ENCODE measurements around the gene BANF2.

BANF2 gene

DNA sequence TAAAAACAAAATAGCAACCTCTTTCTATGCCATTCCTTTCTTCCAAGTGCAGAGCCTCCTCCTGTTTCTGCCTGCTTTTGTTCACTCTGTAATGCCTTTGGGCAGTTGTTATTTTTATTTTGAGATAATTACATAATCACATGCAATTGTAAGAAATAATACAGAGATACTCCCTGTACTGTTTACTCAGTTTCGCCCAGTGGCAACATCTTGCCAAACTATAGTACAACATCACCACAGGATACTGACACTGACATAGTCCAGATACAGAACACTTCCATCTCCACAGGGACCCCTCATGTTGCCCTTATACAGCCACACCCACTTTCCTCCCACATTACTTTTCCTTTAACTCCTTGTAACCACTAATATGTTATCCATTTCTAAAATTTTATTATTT is 59.7 kb downstream of the BANF2 start:
- no peak for DNase-seq (ENCODE audit: low read depth)
- H3K4me3 ChIP-seq (ENCODE audit: low read depth, low read length), result no peak overlapping the region
- TF ChIP-seq POLR2A (IDR thresholded peaks at IDR 0.05; ENCODE audit: extremely low read depth, insufficient read length) (no peak), MYC (IDR thresholded peaks at IDR 0.05; ENCODE audit: low read depth, low read length) (no peak), CTCF (IDR thresholded peaks at IDR 0.05; ENCODE audit: low read depth, low read length) (no peak)
- TF ChIP-seq, protein P1, sequence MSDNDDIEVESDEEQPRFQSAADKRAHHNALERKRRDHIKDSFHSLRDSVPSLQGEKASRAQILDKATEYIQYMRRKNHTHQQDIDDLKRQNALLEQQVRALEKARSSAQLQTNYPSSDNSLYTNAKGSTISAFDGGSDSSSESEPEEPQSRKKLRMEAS (IDR thresholded peaks at IDR 0.05; ENCODE audit: low read depth, low read length), result no peak

DNA sequence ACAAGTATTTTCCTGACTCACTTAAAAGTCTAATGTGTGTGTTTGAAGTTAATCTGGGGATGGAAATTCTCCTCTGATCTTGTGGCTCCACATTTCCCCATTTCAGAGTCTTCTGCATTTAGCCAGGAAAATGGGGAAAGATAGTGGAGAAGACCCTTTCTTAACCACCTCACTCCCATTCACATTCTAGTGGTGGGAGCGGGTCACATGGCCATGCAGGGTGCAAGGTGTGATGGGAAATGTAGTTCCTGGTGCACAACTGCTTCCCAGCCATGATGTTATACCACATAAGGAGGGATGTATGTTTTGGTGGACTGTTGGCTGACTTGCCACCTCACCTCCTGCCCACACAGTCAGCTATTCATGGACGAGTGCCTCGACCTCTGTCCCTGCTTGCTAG is 61.8 kb downstream of the BANF2 start:
- no peak for TF ChIP-seq CTCF (IDR thresholded peaks at IDR 0.05; ENCODE audit: low read depth, low read length)
- TF ChIP-seq, protein P1 (IDR thresholded peaks at IDR 0.05; ENCODE audit: low read depth, low read length), result peak; percentile 58
- TF ChIP-seq POLR2A (IDR thresholded peaks at IDR 0.05; ENCODE audit: extremely low read depth, insufficient read length), result no peak
- TF ChIP-seq MYC (IDR thresholded peaks at IDR 0.05; ENCODE audit: low read depth, low read length), result no peak; the same call in 1 of the 2 replicates
- H3K4me3 ChIP-seq (ENCODE audit: low read depth, low read length), result no peak overlapping the region
- peak; percentile 9 for DNase-seq (ENCODE audit: low read depth)

- DNase-seq (ENCODE audit: low read depth), result no peak
- TF ChIP-seq POLR2A (IDR thresholded peaks at IDR 0.05; ENCODE audit: extremely low read depth, insufficient read length) (no peak), MYC (IDR thresholded peaks at IDR 0.05; ENCODE audit: low read depth, low read length) (no peak), CTCF (IDR thresholded peaks at IDR 0.05; ENCODE audit: low read depth, low read length) (no peak)
- TF ChIP-seq, protein P1 (IDR thresholded peaks at IDR 0.05; ENCODE audit: low read depth, low read length), result no peak
- H3K4me3 ChIP-seq (ENCODE audit: low read depth, low read length), result no peak overlapping the region
Observed at GRCh38 chr20:17762243-17762872, 62.6 kb downstream of the BANF2 start.

DNA sequence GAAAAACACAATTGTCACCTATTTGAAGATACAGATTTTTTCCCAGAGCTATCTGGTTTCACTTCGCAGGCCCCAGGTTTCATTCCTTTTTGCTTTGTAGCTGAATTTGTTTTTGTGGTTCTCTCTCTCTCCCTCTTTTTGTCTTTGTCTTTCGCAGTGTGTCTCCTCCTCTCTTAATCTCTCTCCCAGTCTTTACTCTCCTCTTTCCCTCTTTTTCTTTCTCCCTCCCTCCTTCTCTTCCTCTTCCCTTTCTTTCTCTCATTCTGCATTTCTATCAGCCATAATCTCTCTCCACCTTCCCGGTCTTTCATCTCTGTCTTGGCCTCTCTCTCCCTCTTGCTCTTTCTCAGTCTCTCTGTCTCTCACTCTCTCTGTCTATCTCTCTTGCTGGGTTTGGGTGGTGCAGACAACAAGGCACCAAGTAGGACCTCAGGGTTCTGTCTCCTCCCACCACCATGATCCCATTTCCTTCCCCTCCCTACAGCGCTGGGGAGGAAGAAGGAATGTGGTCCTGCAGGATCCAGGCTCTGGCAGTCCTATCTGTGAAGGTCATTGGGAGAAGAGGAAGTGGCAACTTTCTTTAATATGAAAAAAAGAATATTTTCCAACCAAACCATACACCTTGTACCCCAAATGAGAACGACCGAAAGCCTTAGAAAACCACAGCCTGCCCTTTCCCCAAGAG is 63.2 kb downstream of the BANF2 start:
- DNase-seq (ENCODE audit: low read depth), result no peak

DNA sequence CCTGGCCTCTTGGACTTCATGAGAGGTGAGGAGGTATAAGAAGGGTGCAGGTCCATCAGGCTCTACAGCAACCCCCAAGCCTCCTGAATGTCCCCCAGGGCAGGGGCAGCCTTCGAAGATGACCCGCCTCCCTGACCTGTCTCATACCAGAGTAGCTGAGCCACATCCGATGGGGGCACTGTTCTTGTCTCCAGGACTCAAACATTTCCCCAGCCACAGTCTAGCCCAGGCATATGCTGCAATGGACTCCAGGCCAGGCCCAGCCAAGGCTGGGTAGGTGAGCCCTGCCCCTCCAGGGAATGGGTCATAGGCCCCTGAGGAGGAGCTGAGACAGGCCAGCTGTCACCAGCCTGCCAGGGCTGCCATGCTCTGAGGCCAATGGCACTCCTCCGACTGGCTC is 65.3 kb downstream of the BANF2 start:
- TF ChIP-seq, protein P1 (IDR thresholded peaks at IDR 0.05; ENCODE audit: low read depth, low read length), result no peak
- TF ChIP-seq POLR2A (IDR thresholded peaks at IDR 0.05; ENCODE audit: extremely low read depth, insufficient read length) (no peak), MYC (IDR thresholded peaks at IDR 0.05; ENCODE audit: low read depth, low read length) (no peak), CTCF (IDR thresholded peaks at IDR 0.05; ENCODE audit: low read depth, low read length) (no peak)
- H3K4me3 ChIP-seq (ENCODE audit: low read depth, low read length), result no peak overlapping the region
- no peak for DNase-seq (ENCODE audit: low read depth)

More for the DNA sequence above, 63.2 kb downstream of the BANF2 start:
- TF ChIP-seq MYC (IDR thresholded peaks at IDR 0.05; ENCODE audit: low read depth, low read length) (no peak), POLR2A (IDR thresholded peaks at IDR 0.05; ENCODE audit: extremely low read depth, insufficient read length) (no peak), CTCF (IDR thresholded peaks at IDR 0.05; ENCODE audit: low read depth, low read length) (no peak)
- TF ChIP-seq, protein P1 (IDR thresholded peaks at IDR 0.05; ENCODE audit: low read depth, low read length), result no peak
- no peak overlapping the region for H3K4me3 ChIP-seq (ENCODE audit: low read depth, low read length)
